ENCODE results near the gene RPP25L. TPM values are rescaled to one million over a fixed set of nuclear protein-coding genes. Genes with fewer than 3 reads are reported as not detected.

The RPP25L gene
- total and polyA plus RNA-seq, 12 donors = 10.5 to 42.9 (median 27.6) TPM

- Histone ChIP-seq H3K4me3 (no peak overlapping the region), H3K27ac (no peak overlapping the region), H3K36me3 (replicated peaks in 1 of 2) (no peaks in the 10 kb centered on the region), H3K27me3 (no peaks in the 10 kb centered on the region), H3K9me3 (replicated peaks in 1 of 3) (no peaks in the 10 kb centered on the region), H3K4me1 (replicated peaks in 1 of 2) (no peaks in the 10 kb centered on the region)
- no peak for TF ChIP-seq POLR2A (IDR thresholded peaks at IDR 0.05)
- TF ChIP-seq, protein P1, sequence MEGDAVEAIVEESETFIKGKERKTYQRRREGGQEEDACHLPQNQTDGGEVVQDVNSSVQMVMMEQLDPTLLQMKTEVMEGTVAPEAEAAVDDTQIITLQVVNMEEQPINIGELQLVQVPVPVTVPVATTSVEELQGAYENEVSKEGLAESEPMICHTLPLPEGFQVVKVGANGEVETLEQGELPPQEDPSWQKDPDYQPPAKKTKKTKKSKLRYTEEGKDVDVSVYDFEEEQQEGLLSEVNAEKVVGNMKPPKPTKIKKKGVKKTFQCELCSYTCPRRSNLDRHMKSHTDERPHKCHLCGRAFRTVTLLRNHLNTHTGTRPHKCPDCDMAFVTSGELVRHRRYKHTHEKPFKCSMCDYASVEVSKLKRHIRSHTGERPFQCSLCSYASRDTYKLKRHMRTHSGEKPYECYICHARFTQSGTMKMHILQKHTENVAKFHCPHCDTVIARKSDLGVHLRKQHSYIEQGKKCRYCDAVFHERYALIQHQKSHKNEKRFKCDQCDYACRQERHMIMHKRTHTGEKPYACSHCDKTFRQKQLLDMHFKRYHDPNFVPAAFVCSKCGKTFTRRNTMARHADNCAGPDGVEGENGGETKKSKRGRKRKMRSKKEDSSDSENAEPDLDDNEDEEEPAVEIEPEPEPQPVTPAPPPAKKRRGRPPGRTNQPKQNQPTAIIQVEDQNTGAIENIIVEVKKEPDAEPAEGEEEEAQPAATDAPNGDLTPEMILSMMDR (IDR thresholded peaks at IDR 0.05) = no peak
- DNase-seq = no peak
- WGBS, 4 donors = 64 to 88% (median 79%) methylated on average over 5 to 8 of the region's 8 CpGs
- intact Hi-C loops (cut with DNase I) = no loop called here
These were observed 45.6 kb downstream of the RPP25L start for GRCh38 chr9:34566322-34566721.

DNA sequence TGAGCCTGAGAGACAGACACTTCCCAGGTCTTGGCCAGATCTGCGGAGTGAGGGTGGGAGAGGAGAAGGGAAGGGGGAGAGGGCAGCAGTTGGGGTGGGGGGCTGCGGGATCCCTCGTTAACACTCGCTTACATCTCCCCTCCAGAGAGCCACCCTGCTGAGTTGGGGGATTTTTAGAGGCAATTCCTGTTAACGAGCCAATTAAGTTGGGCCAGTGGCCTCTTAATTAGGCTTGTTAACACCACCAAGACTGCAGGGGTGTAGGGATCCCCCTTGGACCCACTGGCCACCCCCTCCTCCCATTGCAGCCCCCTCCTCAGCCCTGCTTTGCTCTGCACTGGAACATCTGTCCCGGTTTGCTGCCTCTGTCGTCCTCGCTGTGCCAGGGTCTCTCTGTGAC is 46.0 kb downstream of the RPP25L start:
- TF ChIP-seq POLR2A (IDR thresholded peaks at IDR 0.05) = no peak
- TF ChIP-seq, protein P1 (IDR thresholded peaks at IDR 0.05) = no peak
- no peak for DNase-seq
- H3K4me3 ChIP-seq = no peak overlapping the region
- intact Hi-C loops (cut with DNase I) = no loop called here
- no peaks in the 10 kb centered on the region for H3K4me1 ChIP-seq (replicated peaks in 1 of 2)
- H3K36me3 ChIP-seq (replicated peaks in 1 of 2) = no peaks in the 10 kb centered on the region
- no peak overlapping the region for H3K27ac ChIP-seq
- WGBS, 4 donors = 69 to 80% (median 75%) methylated on average over 7 to 8 of the region's 8 CpGs
- H3K9me3 ChIP-seq (replicated peaks in 1 of 3) = no peaks in the 10 kb centered on the region
- H3K27me3 ChIP-seq = no peaks in the 10 kb centered on the region

GRCh38 chr9:34564617-34565016 is 47.3 kb downstream of the RPP25L start:
- no peak overlapping the region for H3K4me3 ChIP-seq
- no peak for DNase-seq
- no peaks in the 10 kb centered on the region for H3K27me3 ChIP-seq
- intact Hi-C loops (cut with DNase I) = no loop called here
- peaks cover 11% of the 10 kb centered on the region in 2 donors for H3K4me1 ChIP-seq (replicated peaks in 1 of 2)
- H3K27ac ChIP-seq = no peak overlapping the region
- TF ChIP-seq, protein P1 (IDR thresholded peaks at IDR 0.05) = no peak
- TF ChIP-seq POLR2A (IDR thresholded peaks at IDR 0.05) = no peak
- H3K9me3 ChIP-seq (replicated peaks in 1 of 3) = no peaks in the 10 kb centered on the region
- 79 to 97% (median 89%) methylated on average over 9 to 16 of the region's 16 CpGs for WGBS, 4 donors
- H3K36me3 ChIP-seq (replicated peaks in 1 of 2) = no peaks in the 10 kb centered on the region

DNA sequence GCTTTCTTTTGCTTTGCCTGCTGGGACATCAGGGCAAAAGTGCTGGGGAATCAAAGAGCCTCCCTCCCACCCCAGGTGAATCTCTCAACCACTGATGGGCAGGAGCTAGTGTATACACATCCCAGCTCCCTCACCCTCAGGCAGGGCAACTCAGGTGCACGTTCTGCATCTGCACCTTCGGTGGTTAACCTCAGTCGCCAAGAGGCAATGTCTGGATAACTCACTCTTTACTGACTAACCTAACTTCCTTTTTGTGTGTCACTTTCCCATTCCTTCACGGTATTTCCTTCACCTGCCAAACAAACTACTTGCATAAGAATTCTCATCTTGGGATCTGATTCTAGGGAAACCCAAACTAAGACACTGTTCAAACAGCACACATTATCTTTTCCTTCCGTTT is 48.6 kb downstream of the RPP25L start:
- Histone ChIP-seq H3K27ac (no peak overlapping the region), H3K4me3 (no peak overlapping the region), H3K4me1 (replicated peaks in 1 of 2) (peaks cover 14 to 17% of the 10 kb centered on the region in 2 donors), H3K9me3 (replicated peaks in 1 of 3) (no peaks in the 10 kb centered on the region), H3K27me3 (no peaks in the 10 kb centered on the region), H3K36me3 (replicated peaks in 1 of 2) (no peaks in the 10 kb centered on the region)
- 77 to 88% (median 80%) methylated on average over 5 of the region's 5 CpGs for WGBS, 4 donors
- DNase-seq = no peak
- intact Hi-C loops (cut with DNase I) = no loop called here
- TF ChIP-seq, protein P1 (IDR thresholded peaks at IDR 0.05) = no peak
- TF ChIP-seq POLR2A (IDR thresholded peaks at IDR 0.05) = no peak
